HFFc6 (cell line): ENCODE data around the gene GIT2. TPM values are rescaled to one million over a fixed set of nuclear protein-coding genes. Genes with fewer than 3 reads are reported as not detected.
A peak's percentile ranks its signal among the peaks of the same experiment; 100 is the strongest.

Experiments used
- DNase-seq: peaks from one replicate; pipeline ENCODE4 v3.0.0-alpha.2; 2018
- H3K27ac Mint-ChIP-seq: 2 replicates; pipeline ENCODE4 v1.8.0; 2020; ENCODE audit warnings: mild to moderate bottlenecking, mixed read lengths
- H3K27me3 Mint-ChIP-seq: 2 replicates; pipeline ENCODE4 v1.8.0; 2021; ENCODE audit warnings: mild to moderate bottlenecking, moderate library complexity, mixed read lengths; ENCODE audit not compliant: insufficient read depth
- H3K36me3 Mint-ChIP-seq: 2 replicates; pipeline ENCODE4 v1.8.0; 2021; ENCODE audit warnings: low read depth, mixed read lengths
- H3K4me1 Mint-ChIP-seq: 2 replicates; pipeline ENCODE4 v1.8.0; 2020; ENCODE audit warnings: low read depth, mixed read lengths
- H3K4me3 Mint-ChIP-seq: 2 replicates; pipeline ENCODE4 v1.8.0; 2020; ENCODE audit warnings: mild to moderate bottlenecking, moderate library complexity, mixed read lengths
- H3K9me3 Mint-ChIP-seq: 2 replicates; pipeline ENCODE4 v1.8.0; 2020; ENCODE audit warnings: mild to moderate bottlenecking, mixed read lengths
- total RNA-seq, 6 experiments: library from RNA; stranded (reverse); fragmentation: NEBNext Ultra II Directional; extraction: Animal tissue kit (Norgen Biotek cat#: 25700); gene quantifications; 2 replicates in 1 of 6; 3 replicates in 5 of 6; pipeline ENCODE4 v1.2.3, GENCODE V29; 2021
- TF ChIP-seq, protein P1 (sequence below): fragments of 200-600 bp; sonication (generic); IDR thresholded peaks from 2 replicates; pipeline ENCODE4 v1.5.0; 2021; ENCODE audit warnings: antibody characterized with exemption, mild to moderate bottlenecking

Gene GIT2
- total RNA-seq, 6 experiments from 2014 or later = 56.9 to 68.8 (median 64.9) TPM

DNA sequence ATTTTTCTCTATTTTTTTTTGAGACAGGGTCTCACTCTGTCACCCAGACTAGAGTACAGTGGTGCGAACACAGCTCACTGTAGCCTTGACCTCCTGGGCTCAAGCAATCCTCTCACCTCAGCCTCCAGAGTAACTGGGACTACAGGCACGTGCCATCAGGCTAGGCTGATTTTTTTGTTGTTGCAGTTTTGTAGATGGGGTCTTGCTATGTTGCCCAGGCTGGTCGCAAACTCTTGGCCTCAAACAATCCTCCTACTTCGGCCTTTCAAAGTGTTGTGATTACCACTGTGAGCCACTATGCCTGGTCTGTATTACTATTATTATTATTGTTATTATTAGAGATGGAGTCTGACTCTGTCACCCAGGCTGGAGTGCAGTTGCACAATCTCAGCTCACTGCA, 23.3 kb downstream of the GIT2 start:
- Mint-ChIP-seq H3K36me3 (peaks cover 38% of the 10 kb centered on the region), H3K27ac (no peak overlapping the region), H3K27me3 (peaks cover 4% of the 10 kb centered on the region; the same call in 1 of the 2 replicates), H3K9me3 (no peaks in the 10 kb centered on the region), H3K4me3 (no peak overlapping the region), H3K4me1 (peaks cover 5% of the 10 kb centered on the region)
- no peak for DNase-seq
- TF ChIP-seq, protein P1, sequence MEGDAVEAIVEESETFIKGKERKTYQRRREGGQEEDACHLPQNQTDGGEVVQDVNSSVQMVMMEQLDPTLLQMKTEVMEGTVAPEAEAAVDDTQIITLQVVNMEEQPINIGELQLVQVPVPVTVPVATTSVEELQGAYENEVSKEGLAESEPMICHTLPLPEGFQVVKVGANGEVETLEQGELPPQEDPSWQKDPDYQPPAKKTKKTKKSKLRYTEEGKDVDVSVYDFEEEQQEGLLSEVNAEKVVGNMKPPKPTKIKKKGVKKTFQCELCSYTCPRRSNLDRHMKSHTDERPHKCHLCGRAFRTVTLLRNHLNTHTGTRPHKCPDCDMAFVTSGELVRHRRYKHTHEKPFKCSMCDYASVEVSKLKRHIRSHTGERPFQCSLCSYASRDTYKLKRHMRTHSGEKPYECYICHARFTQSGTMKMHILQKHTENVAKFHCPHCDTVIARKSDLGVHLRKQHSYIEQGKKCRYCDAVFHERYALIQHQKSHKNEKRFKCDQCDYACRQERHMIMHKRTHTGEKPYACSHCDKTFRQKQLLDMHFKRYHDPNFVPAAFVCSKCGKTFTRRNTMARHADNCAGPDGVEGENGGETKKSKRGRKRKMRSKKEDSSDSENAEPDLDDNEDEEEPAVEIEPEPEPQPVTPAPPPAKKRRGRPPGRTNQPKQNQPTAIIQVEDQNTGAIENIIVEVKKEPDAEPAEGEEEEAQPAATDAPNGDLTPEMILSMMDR = no peak

DNA sequence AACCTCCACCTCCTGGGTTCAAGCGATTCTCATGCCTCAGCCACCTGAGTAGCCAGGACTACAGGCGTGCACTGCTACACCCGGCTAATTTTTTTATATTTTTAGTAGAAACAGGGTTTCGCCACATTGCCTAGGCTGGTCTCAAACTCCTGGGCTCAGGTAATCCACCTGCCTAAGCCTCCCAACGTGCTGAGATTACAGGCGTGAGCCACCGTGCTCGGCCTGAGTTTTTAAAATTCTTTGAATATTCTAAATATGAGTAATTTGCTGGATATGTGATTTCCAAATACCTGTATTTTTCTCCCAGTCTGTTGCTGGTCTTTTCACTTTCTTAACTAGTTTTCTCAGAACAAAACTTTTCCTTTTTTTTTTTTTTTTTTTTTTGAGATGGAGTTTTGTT, 27.4 kb downstream of the GIT2 start:
- no peak for DNase-seq
- no peaks in the 10 kb centered on the region for H3K9me3 Mint-ChIP-seq
- peaks cover 7% of the 10 kb centered on the region; the same call in 1 of the 2 replicates for H3K27me3 Mint-ChIP-seq
- no peak overlapping the region for H3K4me3 Mint-ChIP-seq
- H3K4me1 Mint-ChIP-seq = peaks cover 24% of the 10 kb centered on the region
- H3K36me3 Mint-ChIP-seq = peaks cover 36% of the 10 kb centered on the region
- TF ChIP-seq, protein P1 = no peak
- no peak overlapping the region for H3K27ac Mint-ChIP-seq

DNA sequence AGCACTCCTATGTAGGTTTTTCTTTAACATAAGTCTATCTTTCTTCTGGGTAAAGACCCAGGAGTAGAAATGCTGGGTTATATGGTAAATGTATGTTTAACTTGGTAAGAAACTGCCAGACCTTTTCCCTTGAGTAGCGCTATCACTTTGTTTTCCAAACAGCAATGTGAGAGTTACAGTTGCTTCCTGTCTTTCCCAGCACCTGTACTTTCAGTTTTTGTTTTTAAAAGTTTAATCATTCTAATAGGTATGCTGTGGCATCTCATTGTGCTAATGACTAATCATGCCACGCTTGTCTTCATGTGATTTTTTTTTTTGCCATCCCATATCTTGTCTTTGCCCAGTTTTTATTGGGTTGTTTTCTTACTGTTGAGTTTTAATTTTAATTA, 28.1 kb downstream of the GIT2 start:
- Mint-ChIP-seq H3K9me3 (no peaks in the 10 kb centered on the region), H3K4me3 (no peak overlapping the region), H3K36me3 (peaks cover 37% of the 10 kb centered on the region), H3K4me1 (peaks cover 32% of the 10 kb centered on the region), H3K27ac (peak overlapping the region; percentile 69), H3K27me3 (peaks cover 7% of the 10 kb centered on the region)
- no peak for DNase-seq
- TF ChIP-seq, protein P1 = no peak

DNA sequence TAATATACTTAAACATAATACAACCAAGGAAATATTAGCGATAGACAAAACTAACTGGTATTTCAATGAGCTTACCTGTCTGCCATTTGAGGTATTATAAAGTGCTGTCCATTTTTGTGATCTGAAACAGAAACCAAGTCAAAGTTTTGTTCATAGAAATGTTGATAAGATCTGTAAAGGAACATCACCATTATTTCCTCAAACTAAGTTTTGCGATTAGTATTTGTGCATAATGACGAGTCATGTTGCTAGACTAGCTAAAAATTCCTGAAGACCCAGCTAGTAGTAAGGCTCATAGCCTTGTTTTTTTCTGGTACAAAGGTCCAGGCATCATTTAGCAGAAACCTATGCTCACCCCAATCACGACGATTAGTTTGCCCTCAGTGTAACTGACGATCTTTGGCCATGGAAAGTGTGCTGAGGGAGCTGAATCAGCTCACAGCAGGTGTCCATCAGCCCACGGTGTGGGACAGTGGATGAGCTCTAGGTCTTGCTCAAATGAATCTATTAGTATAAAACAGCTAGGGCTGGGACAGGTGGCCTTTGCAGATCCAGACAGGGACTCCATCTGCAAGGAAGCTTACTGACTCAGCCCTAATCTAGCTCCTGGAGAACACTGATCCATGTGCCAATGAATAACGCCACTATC, 28.7 kb downstream of the GIT2 start:
- DNase-seq = no peak
- Mint-ChIP-seq H3K4me1 (peaks cover 37% of the 10 kb centered on the region), H3K4me3 (no peak overlapping the region), H3K27ac (peak overlapping the region; percentile 69), H3K9me3 (no peaks in the 10 kb centered on the region), H3K27me3 (peaks cover 5% of the 10 kb centered on the region), H3K36me3 (peaks cover 41% of the 10 kb centered on the region)
- TF ChIP-seq, protein P1 = no peak

DNA sequence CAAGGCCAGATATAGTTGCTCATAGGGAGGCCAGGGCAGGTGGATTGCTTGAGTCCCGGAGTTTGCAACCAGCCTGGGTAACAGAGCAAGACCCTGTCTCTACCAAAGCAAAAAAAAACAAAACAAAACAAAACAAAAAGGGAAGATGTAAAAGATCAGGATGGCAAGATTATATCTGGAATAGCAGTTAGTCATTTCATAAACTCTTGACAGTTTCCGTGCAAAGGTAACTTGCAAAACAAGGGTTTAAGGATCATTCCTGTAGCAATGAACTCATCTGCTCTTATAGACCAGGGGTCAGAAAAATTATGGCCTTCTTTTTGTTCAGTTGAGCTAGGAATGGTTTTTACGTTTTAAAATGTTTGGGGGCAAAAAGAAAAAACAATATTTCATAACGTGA, 29.6 kb downstream of the GIT2 start:
- peaks cover 44% of the 10 kb centered on the region for H3K36me3 Mint-ChIP-seq
- H3K27me3 Mint-ChIP-seq = peaks cover 4% of the 10 kb centered on the region
- TF ChIP-seq, protein P1 = no peak
- DNase-seq = no peak
- H3K4me1 Mint-ChIP-seq = peaks cover 43% of the 10 kb centered on the region
- H3K27ac Mint-ChIP-seq = no peak overlapping the region
- no peaks in the 10 kb centered on the region for H3K9me3 Mint-ChIP-seq
- H3K4me3 Mint-ChIP-seq = no peak overlapping the region
